Fibroblast of gingiva (primary cell): Measurements from ENCODE around the gene FLRT3.

Experiments used
- DNase-seq: peaks from one replicate; pipeline ENCODE4 v3.0.0-alpha.2; 2011; ENCODE audit warnings: low read depth

Gene FLRT3

GRCh38 chr20:14319704-14320103, 17.7 kb downstream of the FLRT3 start:
- no peak for DNase-seq

DNA sequence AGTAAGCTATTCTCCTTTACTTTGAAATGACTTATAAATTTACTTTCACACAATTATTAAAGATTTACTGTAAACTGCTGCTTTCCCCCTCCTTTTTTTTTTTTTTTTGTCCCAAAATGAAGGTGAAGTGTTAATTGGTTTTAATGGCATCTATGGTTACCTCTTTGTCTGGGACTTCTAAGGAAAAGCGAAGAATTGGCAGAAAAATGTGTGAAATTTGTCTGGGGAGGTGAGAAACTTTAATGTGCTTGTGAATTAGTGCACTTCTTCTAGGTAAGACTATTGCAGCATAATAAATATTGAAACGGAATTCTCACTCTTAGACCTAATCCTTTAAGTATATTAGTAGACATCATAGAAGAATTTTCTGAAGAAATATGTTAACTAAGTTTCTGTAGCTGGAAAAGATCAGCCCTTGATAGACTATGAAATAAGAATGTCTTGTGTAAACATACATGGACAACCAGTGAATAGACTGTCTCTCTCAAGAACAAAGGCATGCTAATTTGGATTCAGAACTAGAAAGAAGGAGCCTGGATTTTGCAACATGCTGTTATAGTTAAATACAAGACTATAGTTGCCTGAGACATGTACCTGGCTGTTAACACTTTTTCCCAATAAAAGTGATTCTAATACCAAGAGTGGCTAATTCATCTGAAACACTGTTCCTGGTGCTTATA, 23.9 kb downstream of the FLRT3 start:
- DNase-seq, result peak; percentile 4

- DNase-seq, result no peak
Observed at GRCh38 chr20:14312001-14312400, 25.4 kb downstream of the FLRT3 start.

- no peak for DNase-seq
Observed at GRCh38 chr20:14310977-14311627, 26.3 kb downstream of the FLRT3 start.

DNA sequence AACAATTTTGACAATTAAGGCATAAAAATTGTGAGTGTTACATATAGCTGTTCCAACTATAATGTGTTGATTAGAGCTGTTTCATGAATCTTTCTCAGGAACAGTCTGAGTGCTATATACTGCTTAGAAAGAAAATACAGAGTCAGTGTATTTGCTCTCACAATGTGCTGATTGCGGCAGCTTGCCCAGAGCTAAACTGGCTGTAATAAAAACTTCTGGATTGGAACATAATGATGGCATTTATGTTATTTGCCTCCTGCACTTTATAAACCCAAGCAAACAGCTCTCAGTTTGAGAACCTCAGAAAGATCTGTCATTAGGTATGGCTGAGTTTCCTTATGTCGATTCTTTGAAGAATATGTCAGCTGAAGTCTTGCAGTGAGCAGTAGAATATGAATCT, 29.5 kb downstream of the FLRT3 start:
- DNase-seq, result no peak

GRCh38 chr20:14304472-14304871, 32.9 kb downstream of the FLRT3 start:
- no peak for DNase-seq

- no peak for DNase-seq
Observed at GRCh38 chr20:14303651-14304050, 33.8 kb downstream of the FLRT3 start.

DNA sequence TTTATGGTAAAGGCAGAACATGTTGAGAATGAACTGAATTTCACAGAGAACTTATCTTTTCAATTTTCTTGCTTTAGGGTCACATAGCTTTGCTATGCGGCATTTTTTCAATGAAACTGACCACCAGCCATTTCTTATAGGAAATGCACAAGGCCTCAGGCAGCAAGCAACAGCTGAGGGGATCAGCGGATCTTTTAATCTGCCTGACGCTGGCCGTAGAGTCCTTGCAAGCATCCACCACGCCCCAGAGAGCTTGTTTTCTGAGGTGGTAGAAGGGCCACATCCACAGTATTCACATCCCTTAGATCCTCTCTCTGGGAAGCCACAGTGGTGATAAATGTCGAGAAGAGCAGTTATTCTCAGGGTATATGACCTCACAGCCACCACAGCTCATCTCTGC, 34.3 kb downstream of the FLRT3 start:
- no peak for DNase-seq

DNA sequence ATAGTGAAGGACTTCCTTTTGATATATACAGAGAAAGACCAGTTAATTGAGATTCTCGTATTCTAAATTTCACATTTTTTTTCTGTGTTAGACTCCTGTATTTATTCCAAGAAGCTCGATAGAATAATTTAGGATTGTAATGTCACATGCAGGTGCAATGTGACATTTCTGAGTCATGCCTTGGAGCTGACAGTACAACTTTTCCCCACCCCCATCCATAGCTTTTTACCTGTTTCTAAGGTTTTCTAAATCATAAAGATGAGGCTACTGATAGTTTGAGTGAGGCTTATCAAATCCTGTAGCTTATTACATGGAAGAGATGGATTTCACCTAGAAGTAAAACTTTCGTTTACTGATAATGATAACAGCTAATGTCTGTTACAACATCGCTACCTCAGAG, 37.6 kb downstream of the FLRT3 start:
- DNase-seq, result no peak

DNA sequence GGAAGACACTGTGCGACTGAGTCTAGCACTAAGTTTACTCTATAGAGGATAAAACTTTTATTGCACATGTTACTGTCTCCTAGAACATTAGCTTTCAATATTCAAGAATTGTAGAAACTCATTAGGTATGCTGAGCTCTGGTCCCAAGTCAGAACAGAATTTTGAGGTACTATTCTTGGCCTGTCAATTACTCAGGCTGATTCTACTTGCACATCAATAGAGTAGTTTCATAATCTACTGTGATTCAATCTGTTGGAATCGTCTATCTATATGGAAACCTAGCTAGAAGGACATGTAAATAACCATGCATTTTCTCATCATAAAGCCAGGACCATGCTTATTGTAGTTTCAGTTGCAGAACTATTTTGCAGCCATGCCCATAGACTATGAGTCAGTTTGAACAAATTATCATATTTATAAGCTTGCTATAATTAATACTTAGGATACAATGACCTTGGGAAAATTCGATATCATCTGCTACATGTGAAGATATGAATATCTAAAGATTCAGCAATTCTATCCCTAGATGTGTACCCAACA, 41.6 kb downstream of the FLRT3 start:
- no peak for DNase-seq

DNA sequence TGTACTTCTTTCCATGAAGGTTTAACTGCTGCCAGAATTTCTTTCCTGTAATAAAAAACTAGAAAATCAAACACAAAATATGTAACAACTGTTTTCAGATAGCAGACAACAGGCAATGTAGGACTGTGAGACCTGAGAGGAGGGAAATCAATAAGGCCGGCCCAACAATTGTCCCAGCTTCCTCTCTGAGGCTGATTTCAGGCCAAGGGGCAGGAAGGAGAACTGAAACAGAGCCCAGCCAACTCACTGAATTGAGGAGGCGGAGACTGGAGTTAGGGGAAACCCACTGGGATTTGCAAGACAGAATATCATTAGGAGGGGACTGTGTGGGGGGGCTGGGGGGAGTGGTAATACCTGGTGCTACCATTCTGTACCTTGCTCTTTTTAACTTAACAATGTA, 42.2 kb downstream of the FLRT3 start:
- DNase-seq, result no peak

DNA sequence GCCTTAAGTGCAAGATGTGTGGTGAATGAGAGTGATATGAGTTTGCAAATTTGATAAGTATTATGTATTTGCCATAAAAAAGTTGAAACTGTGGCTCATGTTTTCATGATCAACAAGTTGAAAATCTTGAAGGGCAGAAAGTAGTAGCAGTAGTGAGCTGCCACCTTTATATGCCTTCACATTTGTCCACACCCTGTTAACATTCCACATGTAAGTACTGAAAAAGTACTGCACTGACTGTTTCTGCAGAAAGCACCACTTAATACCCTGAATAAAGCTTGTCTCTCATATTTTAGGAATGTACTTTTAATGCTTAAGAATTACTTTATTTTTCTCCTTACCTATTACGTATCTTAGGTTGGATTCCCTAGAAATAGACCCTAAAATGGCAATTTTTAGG, 45.9 kb downstream of the FLRT3 start:
- no peak for DNase-seq

- DNase-seq, result peak; percentile 18
Observed at GRCh38 chr20:14288341-14289330, 48.8 kb downstream of the FLRT3 start.

- no peak for DNase-seq
Observed at GRCh38 chr20:14284443-14284842, 53.0 kb downstream of the FLRT3 start.

DNA sequence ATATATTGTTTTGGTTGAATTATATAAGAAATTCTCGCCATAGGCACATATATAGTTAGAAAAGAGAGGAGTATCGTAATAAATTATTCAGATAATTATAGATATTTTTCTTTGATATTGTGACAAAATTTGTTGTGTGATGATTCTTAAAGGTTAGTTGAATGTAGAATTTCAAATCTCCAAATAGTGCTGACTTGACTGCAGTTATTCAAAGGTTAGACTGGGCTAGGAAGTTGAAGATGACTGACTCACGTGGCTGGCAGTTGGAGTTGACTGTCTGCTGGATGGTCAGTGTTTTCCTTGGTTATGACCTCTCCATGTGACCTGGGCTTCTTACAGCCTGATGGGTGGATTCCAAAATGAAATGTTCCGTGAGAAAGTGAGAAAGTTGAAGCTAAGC, 55.3 kb downstream of the FLRT3 start:
- DNase-seq, result no peak
